Measurements from ENCODE around the gene DUSP10.

The DUSP10 gene

DNA sequence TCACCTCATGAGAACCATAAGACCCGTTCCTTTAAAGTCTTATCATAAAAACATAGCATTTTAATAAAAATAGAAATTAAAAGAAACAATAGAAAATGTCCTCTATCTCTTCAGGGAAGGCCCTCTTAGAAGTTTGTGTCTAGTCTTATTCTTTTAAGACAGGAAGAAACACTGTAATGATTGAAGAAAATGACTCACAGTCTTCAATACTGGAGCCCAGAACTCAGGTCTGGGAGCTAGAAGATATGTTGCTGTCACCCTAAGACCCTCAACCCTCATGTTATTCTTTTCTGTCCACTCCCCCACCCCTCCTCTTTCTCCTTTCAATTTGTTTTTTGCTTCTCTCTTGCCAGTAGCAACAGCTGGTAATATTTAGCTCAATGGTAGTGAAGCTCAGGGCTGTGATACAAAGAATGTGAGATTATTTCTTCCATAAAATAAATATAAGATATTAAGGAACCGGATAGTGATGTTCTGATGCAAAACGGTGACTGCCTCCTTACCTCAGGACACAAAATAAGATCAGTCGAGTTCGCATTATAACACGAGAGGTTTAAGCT lies 12.0 kb downstream of the DUSP10 start:
- DNase-seq (ENCODE audit: low read depth), result no peak

DNA sequence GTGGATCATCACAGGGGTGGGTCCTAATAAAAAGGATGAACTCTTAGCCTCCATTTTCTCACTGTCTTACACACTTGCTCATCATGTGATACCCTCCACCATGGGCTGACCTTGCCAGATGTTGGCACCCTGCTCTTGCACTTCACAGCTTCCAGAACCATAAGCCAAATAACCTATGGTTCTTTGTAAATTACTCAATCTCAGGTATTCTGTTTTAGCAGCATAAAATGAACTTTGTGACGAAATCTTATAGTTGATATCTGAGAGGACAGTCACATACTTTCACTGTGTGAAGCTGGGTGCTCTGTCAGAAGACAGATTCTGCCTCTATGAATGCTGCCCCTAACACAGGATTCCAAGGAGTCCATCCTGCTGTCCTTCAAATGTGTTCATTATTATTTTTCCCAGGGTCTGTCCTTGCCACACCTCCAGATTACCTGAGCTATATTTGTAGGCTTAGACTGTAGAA lies 13.8 kb downstream of the DUSP10 start:
- no peak for DNase-seq (ENCODE audit: low read depth)

DNA sequence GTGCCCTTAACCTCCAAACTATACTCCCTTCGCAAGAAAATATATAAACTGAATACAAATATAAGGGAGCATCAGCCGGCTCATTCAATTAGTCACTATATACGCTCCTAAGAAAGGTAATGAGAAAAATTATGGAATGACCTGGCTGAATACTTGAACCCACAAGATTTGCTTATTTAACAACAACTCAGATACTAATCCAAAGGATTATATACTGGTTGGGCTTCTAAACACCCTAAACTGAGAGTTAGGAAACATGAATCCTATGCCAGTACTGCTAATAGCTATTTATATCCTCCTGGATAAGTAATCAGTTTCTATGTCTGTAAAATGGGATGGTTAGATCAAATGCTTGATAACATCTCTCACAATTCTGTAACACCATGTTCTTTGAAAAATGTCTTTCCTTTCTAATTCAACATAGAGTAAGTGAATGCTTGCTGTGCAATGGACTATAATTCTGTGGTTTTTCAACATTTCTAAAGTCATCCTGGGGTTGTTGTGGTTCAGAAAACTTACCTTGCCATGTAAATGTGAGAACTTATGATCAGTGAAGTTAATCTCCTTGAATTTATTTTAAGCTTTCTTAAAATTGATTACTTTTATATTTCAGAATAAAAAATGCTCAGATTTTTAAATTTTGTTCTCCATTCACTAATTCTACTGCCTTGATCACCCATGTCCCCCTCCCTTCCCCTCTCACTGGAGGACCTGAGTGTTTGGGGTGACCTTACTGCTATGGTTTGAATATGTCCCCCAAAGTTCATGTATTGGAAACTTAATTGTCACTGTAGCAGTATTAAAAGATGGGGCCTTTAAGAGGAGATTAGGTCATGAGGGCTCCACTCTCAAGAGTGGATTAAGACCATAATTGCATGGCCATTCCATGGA lies 14.5 kb downstream of the DUSP10 start:
- DNase-seq (ENCODE audit: low read depth), result no peak

DNA sequence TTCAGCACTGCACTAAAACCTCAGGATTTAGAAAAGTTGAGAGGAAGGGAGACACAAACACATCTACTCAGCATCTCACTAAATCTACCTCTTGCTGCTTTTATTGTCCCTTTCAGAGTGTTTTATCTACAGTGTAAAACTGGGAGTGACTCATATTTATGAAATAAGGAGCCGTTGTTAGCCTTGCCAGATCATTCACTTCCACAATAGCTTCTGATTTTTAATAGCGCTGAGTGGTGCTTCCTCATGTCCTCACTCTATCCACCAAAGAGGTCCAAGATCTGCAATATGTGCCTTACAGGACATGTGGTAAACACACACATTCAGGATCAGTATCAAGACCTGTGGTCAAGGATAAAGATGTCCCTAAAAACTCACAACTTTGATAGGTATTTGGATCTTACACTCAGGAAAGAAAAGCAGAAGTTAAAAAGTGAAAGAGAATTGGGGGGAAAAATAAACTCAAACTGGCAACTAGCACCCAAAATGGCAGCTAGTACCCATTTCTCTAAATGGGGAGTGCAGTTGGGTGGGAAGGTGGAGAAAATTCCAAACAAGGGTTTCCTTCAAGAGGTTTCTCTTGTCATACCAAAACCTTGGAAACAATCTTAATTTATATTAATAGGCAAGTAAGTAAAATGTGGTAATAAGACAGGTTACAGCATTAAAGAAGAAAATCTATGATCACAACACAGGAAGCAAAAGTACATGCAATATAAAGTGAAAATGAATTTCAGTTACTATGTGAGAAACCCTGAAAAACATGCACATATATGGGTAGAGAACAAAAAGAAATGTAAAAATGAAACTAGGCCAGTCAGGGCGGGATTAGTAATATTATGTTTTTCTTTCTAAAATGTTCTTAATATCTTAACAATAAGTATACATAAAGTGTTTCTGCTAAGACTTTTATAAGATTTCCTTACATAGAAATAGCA lies 15.9 kb downstream of the DUSP10 start:
- DNase-seq (ENCODE audit: low read depth), result no peak

DNA sequence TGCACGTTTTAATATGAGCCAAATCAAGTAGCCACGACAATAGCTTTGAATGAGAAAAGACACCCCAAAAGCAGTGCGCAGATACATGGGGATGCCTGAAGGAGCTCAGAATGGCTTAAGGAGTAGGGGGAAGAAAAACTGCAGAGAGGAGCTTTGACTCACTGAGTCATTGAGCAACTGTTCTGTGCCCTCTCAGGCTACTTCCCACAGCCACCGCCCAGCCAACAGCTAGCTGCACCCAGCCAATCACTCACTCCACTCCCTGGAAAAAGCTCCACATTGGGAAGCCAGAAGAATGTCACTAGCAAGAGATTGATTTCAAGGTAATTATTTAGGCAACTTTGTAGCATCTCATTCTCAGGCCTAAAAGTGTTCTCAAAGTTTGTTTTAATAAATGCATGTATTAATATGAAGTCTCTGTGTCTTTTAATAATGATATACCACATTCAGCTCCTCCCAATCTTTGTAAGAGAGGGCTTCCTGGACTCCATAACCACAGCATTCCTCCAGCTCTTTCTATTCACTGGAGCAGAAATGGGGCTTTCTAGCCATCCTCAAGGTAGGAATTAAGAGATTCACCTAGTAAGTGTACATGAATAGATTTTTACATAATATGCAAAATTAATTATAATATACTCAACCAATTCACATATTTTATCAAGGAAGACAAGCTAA lies 16.8 kb downstream of the DUSP10 start:
- no peak for DNase-seq (ENCODE audit: low read depth)

DNA sequence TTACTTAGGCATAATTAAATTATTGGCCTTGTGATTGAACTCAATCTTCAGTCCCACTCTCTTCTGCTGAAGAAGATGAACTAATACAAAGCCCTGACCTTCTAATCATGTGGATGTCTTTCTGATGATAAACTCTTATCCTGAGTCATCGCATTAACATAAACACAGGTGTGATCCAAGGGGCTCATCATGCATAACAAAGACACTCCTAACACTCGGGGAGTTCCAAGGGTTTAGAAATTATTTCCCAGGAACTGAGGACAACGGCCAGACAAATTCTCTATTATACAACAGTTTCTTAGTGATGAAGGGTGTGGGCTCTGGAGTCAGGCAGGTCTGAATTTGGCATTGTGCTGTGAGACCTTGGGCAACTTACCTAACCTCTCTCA lies 18.0 kb downstream of the DUSP10 start:
- DNase-seq (ENCODE audit: low read depth), result no peak

DNA sequence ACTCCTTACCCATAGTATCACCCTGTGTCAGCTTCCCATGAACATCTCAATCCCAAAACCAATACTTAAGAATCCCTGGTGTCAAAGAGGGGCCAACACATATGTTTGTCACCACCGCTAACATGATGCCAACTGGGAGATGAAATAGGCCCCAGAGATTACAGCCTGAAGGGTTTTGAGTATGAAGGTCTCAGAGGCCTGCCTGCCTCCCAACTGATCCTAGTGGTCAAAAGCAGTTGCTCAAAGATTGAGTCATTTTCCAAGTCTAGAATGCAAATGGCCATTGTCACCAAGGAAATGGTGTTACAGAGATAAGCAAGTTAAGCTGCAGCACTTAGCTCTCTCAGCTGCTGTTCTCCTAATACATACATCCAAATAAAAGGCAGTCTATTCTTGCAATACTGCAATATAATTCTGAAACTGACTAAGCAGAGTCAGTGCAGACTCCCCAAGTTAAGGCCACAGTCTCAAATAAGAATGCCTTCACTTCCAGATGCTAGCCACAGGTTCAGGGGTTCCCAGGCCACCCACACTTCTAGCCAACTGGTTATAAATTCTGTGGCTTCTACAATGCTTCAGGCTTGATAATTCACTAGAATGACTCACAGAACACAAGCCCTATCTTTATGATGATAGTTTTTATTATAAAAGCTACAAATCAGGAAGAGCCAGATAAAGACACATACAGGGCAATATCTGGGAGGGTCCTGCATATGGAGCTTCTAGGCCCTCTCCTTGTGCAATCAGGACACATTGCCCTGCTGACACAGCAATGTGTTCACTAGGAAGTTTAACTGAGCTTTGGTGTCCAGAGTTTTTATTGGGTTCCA lies 18.7 kb downstream of the DUSP10 start:
- no peak for DNase-seq (ENCODE audit: low read depth)

DNA sequence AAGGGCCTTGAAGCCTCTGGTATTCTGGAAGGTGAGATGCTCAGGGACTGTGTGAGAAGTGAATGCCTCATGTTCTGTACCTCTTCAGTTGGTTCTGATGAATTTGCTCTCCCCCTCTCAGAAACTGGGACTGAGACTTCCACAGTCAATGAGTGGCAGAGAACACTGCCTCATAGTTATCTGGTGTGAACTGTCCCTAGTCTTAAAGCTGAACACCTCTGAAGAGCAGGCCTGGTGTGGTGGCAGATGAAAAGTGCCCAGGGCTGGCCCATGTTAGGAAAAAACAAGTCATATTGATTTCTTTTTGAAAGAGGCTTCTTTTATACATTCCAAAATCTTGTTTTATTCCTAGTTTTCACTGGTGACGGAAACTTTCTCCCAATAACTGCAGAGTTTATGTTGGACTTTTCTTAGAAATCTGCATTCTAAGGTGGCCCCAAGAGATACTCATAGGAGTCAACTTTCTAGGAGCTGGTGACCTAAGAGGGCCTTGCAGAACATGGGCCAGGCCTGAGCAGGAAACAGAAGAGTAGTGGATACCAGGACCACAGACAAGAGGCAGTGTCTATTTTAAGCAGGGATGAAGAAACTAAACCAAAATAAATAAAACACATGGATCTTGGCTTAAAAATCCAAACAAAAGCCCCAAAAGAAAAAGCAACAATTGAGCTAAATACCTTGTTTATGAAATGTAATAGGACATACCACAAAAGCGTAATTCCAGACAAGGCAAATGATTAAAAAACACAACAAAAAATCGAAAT lies 19.5 kb downstream of the DUSP10 start:
- no peak for DNase-seq (ENCODE audit: low read depth)

DNA sequence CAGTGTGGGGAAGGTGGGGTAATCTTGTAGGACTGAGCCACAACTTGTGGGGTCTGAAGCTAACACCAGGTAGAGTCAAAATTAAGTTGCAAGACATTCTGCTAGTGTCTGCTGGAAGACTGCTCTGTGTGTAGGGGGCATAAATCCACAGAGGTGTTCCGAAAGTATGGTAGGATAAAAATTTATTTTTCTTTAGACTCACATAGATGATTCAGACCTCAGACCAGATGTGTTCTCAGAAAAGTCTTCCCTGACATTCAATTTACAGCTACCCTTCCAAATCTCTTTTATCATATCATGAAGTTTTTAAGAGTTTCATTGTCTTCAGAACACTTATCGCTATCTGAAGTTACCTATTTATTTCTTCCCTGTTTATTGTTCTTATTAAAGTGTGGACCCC lies 21.3 kb downstream of the DUSP10 start:
- no peak for DNase-seq (ENCODE audit: low read depth)

DNA sequence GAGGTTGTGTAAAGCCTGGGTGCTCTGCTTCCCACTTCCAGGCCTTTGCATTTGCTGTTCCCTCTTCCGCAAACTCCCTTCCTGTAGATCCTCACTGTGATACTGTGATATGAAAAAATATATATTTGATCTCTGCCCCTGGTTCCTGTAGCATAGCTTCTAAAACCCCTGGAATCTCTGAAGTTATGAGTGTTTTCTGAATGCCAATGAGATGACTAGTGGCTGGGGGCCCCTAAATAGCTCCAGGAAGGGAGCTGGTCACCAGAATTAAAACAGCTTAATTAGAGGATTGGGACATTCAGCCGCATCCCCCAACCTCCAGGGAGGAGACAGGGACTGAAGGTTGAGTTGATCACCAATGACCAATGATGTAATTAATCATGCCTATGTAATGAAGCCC lies 21.9 kb downstream of the DUSP10 start:
- DNase-seq (ENCODE audit: low read depth), result no peak

DNA sequence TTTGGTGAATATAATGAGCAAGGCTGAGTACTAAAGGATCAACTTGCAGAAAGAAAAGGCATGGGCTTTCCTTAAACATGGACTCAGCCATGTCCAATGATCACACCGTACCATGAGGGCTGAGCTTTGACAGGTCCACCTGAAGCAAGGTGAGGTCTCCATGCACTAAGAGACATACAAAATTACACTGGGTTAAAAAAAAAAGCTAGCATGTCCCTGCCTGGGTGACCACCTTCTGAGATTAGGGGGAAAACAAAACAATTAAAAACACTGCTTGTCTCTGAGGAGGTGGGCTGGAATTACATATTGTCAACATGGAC lies 22.7 kb downstream of the DUSP10 start:
- no peak for DNase-seq (ENCODE audit: low read depth)

DNA sequence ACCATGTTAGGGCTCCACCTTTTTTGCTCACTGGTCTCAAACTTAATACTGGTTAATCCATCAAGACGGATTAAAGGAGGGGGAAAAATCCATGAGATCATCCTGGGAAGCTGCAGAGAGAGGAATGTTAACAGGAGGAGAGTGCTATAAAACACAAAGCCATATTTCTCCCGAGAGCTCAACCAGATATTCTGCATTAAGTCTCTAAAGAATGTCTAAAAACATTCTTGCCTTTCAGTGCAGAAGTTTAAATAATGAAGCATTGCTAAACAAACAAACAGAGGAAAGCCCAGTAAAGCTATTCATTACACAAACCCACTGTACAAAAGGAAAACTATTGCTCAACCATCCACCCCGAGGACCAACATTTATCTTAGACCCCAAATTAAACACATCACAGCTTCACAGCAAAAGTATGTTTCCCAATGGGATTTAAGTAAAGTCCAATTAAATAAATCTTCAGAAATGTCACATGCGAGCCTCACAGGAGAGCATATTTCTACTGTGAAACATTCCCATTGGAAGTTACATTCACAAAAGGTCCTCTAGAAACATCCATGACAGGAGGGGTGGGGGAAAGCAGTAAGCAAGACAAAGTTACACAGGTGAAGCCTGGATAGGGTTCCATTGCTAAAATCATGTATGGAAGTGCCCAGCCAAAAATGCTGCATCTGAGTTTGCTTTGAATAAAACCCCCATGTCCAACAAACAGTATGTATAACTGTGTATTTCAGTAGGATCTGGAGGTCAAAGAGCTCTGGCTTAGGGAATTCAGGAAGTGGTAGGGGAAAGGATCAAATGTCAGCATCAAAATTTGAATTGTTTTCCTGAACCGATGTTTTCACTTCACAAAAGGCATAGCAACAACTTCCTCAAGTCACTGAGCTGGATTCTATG lies 23.3 kb downstream of the DUSP10 start:
- no peak for DNase-seq (ENCODE audit: low read depth)

DNA sequence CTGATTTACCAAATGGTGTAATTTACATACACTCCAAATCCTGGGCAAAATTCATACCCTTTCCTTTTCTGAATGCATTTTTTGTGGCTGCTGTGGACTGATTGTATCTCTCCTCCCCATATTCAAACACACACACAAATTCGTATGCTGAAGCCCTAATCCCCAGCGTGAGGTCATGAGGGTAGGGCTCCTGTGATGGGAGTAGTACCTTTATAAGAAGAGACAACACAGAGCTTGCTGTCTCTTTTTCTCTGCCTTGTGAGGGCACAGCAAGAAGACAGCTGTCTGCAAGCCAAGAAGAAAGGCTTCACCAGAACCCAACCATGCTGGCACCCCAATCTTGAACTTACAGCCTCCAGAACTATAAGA lies 24.4 kb downstream of the DUSP10 start:
- DNase-seq (ENCODE audit: low read depth), result no peak

DNA sequence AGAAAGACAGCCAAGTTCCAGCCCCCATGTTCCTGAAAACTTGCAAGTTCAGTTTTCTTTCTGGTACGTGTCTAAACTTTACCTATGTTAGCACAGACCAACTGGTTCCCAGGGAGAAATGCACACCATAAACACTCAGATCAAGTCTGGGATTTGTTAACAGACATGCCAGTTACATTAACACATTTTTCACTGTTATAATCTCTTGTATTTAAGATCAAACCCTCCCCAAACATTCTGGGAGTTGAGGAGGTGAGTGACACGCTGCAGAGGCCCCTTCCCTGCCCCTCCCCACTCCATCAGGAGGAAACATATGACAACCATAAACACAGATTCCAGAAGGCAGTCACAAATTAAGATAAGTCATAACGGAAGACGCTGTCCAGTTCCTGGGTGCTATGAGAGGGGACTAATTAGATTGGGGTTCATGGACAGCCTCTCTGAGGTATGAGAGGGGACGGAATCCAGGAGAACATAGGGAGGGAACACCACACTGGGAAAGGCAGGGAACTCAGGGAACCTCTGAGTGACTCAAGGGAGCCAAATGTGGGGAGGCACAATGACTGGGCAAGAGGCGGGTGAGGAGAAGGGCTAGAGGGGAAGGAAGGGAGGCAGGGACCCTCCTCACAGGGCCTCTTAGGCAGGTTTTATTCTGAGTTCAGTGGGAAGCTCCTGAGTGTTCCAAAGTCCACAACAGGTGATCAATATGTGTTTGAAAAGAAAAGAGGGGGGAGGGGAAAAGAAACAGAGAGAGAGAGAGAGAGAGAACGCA lies 25.0 kb downstream of the DUSP10 start:
- no peak for DNase-seq (ENCODE audit: low read depth)

DNA sequence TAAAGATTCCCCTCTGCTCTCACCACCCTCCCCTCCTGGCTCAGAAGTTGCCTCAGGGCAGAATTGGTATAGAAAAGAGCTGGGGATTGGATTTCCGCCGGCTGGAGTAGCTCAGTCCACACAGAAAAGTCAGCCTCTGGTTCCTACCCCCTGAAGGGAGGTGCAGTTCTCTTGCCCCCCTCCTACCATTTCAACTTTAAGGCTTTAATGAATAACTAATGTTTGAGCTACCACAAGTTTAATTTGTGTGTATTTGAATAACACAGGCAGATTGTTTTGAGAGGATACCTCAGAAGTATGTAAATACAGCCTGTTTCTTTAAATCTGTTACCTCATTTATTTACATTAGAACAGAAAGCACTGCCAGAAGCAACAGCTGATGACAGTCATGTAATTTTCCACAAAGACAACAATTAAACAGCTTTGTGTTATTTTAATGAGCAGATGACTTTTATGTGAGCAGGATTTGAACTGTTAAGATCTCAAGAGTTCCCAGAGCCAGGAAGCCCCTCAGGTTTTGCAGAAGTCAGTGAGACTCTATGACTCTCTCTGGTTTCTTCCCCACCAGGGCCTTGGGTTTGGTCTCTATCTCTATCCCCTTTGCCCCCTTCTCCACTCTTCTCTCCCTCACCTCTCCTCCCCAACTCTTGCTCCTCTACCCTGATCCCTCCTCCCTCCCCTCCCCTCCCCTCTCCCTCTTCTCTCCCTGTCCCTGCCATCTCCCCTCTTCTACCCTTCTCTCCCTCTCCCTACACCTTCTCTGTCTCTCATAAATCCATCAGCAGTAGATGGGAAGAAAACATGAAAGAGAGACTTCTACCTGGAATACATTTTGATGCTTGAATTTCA lies 26.3 kb downstream of the DUSP10 start:
- DNase-seq (ENCODE audit: low read depth), result no peak

DNA sequence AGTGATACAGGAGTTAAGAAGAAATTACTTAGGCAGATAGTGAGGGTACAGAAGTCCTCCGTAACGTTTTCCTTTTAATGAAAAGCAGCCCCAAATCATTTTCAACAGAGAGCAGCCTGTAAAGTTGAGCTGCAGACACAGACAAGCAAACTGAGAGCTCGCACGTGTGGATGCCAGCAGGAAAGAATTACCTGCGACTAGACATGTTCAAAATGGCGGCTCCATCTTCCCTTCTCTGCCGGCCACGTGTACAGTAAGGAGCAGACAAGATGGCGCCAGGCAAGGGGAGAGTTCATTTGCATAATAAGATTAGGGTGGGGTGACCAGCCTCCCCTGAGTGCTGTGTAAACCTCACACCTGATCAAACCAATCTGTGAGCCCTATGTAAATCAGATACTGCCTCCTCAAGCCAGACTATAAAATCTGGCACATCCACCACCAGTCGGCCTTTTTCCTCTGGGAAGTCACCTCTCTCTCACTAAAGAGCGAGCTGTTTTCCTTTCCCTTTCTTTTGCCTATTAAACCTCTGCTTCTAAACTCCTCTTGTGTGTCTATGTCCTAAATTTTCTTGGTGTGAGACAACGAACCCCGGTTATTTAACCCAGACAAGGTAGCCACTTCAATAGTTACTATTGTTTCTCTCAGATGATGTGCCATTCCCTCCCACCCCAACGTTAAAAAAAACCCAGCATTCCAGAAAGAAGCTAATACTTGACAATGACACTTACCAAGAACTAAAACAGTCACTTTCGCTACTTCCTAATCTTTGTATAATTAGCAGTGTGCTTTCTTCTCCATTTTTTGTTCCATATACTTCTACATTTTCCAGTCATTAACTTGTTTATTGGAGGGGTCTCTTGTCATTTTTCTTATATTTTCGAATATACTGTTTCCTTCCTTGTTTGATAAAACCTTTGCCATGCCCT lies 27.4 kb downstream of the DUSP10 start:
- DNase-seq (ENCODE audit: low read depth), result no peak
